ENCODE measurements around the gene EIF5. TPM values are rescaled to one million over a fixed set of nuclear protein-coding genes. Genes with fewer than 3 reads are reported as not detected.

EIF5 gene
- total RNA-seq, 1 experiment from 2014 or later: 238 TPM

DNA sequence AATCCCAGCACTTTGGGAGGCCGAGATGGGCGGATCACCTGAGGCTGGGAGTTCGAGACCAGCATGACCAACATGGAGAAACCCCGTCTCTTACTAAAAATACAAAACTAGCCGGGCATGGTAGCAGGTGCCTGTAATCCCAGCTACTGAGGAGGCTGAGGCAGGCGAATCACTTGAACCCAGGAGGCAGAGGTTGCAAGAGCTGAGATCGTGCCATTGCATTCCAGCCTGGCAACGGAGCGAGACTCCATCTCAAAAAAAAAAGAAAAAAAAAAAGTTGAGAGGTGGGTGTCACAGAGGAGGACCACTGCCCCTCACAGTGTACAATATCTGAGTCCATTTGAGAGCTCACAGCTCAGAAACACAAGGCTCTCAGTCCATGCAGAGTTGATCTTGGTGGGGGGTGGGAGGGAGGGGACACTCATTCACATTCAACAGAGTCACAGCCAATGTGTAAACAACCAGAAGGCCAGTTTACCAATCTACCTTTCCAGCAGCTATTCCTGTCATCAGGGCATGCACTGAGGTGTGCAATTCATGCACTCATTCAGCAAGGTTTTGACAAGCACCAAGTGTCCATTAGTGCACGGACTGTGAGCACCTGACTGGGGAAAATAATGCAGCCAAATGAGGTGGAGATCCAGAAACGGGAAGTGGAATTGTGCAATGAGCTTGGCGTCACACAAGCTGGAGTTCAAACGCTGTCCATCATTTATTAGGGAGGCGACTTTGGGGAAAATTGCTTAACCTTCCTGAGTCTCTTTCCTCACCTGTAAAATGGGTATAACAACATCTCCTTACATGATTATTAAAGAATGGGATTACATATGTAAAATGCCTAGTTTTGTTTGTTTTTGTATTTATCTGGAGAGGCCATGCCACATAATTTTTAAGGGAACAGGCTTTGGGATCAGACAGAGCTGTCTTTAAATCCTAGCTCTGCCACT, 4.4 kb upstream of the EIF5 start:
- Histone ChIP-seq H2AFZ (ENCODE audit: low read depth, low read length, poor library complexity, severe bottlenecking) (no peak overlapping the region), H3K9ac (ENCODE audit: low read length) (no peak overlapping the region), H3K9me3 (ENCODE audit: control insufficient read depth in 1 of 2, insufficient read depth in 1 of 2, low read depth in 1 of 2, low read length in 2 of 2) (no peaks in the 10 kb centered on the region), H3K79me2 (ENCODE audit: insufficient read depth, low read length) (peaks cover 14% of the 10 kb centered on the region), H3K27me3 (ENCODE audit: insufficient read depth, low read length) (peaks cover 12% of the 10 kb centered on the region; the same call in 1 of the 2 replicates), H3K36me3 (ENCODE audit: control insufficient read depth in 1 of 2, insufficient read depth in 2 of 2, low read length in 2 of 2) (no peaks in the 10 kb centered on the region; a peak in 1 of 4 replicates), H3K27ac (ENCODE audit: low read depth, low read length) (no peak overlapping the region), H3K9me2 (ENCODE audit: insufficient read depth) (no peaks in the 10 kb centered on the region), H3K4me2 (ENCODE audit: low read length) (no peak overlapping the region), H4K20me1 (ENCODE audit: insufficient read depth) (no peaks in the 10 kb centered on the region), H3K4me3 (replicated peaks in 1 of 2; ENCODE audit: low read depth in 1 of 2, low read length in 2 of 2) (no peak overlapping the region), H3K4me1 (ENCODE audit: control insufficient read depth in 1 of 2, insufficient read depth in 2 of 2, low read length in 2 of 2) (peaks cover 6 to 8% of the 10 kb centered on the region in 2 experiments; a peak in 3 of 4 replicates)
- ATAC-seq (no peak), DNase-seq (ENCODE audit: low read depth, low spot score) (no peak)
- BruUV-seq (replicated peaks): no TSS peak
- RAD21 ChIA-PET (ENCODE audit: low non-redundant PET in 1 of 2, low total read pairs in 2 of 2, uncharacterized antibody in 2 of 2, unreplicated experiment in 2 of 2): no interaction called here
- POLR2A ChIA-PET: no interaction called here
- no peak for TF ChIP-seq EGR1 (IDR thresholded peaks at IDR 0.05; ENCODE audit: low read depth)
- no peak for TF ChIP-seq SRF (IDR thresholded peaks at IDR 0.05; ENCODE audit: low read depth)
- TF ChIP-seq YY1 (IDR thresholded peaks at IDR 0.05; ENCODE audit: extremely low read depth, insufficient replicate concordance, low read depth, low read length): no peak
- TF ChIP-seq SIN3A (IDR thresholded peaks at IDR 0.05; ENCODE audit: low read depth): no peak
- TF ChIP-seq, protein P1, sequence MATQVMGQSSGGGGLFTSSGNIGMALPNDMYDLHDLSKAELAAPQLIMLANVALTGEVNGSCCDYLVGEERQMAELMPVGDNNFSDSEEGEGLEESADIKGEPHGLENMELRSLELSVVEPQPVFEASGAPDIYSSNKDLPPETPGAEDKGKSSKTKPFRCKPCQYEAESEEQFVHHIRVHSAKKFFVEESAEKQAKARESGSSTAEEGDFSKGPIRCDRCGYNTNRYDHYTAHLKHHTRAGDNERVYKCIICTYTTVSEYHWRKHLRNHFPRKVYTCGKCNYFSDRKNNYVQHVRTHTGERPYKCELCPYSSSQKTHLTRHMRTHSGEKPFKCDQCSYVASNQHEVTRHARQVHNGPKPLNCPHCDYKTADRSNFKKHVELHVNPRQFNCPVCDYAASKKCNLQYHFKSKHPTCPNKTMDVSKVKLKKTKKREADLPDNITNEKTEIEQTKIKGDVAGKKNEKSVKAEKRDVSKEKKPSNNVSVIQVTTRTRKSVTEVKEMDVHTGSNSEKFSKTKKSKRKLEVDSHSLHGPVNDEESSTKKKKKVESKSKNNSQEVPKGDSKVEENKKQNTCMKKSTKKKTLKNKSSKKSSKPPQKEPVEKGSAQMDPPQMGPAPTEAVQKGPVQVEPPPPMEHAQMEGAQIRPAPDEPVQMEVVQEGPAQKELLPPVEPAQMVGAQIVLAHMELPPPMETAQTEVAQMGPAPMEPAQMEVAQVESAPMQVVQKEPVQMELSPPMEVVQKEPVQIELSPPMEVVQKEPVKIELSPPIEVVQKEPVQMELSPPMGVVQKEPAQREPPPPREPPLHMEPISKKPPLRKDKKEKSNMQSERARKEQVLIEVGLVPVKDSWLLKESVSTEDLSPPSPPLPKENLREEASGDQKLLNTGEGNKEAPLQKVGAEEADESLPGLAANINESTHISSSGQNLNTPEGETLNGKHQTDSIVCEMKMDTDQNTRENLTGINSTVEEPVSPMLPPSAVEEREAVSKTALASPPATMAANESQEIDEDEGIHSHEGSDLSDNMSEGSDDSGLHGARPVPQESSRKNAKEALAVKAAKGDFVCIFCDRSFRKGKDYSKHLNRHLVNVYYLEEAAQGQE (IDR thresholded peaks at IDR 0.05; ENCODE audit: low read depth): no peak
- TF ChIP-seq CEBPB (IDR thresholded peaks at IDR 0.05; ENCODE audit: low read depth): 0 out of 2 replicates have a peak, but pooled peaks have one; percentile 30
- no peak for TF ChIP-seq JUND (IDR thresholded peaks at IDR 0.05)
- intact Hi-C loops (cut with micrococcal nuclease): loop anchor here (5.0 kb wide), 1 partner anchor 58 kb away; the partner anchor contains the start of gene MARK3
- CTCF ChIA-PET: no interaction called here

Data from HCT116 (cell line).